ENCODE measurements around the gene C9orf43.
"Not testable (repeated sequence)": the region's sequence is repeated elsewhere in the genome, so short reads cannot be mapped to it uniquely, and the experiment has no call there.

DNA sequence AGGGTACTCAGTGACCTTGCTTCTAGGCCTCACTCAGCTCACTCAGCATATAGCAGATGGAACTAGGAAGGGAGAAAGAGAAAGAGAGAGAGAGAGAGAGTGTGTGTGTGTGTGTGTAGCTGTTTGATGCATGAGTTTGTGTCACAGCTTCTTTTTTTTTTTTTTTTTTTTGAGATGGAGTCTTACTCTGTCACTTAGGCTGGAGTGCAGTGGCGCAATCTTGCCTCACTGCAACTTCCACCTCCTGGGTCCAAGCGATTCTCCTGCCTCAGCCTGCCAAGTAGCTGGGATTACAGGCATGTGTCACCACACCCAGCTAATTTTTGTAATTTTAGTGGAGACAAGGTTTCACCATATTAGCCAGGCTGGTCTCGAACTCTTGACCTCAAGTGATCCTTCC lies 44.9 kb upstream of the C9orf43 start:
- TF ChIP-seq, protein P1, sequence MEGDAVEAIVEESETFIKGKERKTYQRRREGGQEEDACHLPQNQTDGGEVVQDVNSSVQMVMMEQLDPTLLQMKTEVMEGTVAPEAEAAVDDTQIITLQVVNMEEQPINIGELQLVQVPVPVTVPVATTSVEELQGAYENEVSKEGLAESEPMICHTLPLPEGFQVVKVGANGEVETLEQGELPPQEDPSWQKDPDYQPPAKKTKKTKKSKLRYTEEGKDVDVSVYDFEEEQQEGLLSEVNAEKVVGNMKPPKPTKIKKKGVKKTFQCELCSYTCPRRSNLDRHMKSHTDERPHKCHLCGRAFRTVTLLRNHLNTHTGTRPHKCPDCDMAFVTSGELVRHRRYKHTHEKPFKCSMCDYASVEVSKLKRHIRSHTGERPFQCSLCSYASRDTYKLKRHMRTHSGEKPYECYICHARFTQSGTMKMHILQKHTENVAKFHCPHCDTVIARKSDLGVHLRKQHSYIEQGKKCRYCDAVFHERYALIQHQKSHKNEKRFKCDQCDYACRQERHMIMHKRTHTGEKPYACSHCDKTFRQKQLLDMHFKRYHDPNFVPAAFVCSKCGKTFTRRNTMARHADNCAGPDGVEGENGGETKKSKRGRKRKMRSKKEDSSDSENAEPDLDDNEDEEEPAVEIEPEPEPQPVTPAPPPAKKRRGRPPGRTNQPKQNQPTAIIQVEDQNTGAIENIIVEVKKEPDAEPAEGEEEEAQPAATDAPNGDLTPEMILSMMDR (IDR thresholded peaks at IDR 0.05 in 2 of 3, conservative IDR thresholded peaks at IDR 0.05 in 1 of 3; ENCODE audit: control insufficient read depth in 2 of 3, extremely low read depth in 1 of 3, insufficient read depth in 1 of 3, low read depth in 3 of 3, low read length in 3 of 3) = not testable (repeated sequence)
- TF ChIP-seq EZH2 (IDR thresholded peaks at IDR 0.05; ENCODE audit: borderline replicate concordance, control insufficient read depth, low read depth, low read length); BRCA1 (IDR thresholded peaks at IDR 0.05; ENCODE audit: low read depth, low read length); TAF1 (IDR thresholded peaks at IDR 0.05; ENCODE audit: borderline replicate concordance, low read depth, low read length); CHD2 (IDR thresholded peaks at IDR 0.05; ENCODE audit: borderline replicate concordance, low read depth, low read length); POLR2AphosphoS2 (IDR thresholded peaks at IDR 0.05; ENCODE audit: low read depth, low read length); RBBP5 (conservative IDR thresholded peaks at IDR 0.05); EP300 (IDR thresholded peaks at IDR 0.05; ENCODE audit: borderline replicate concordance in 1 of 2, control insufficient read depth in 1 of 2, low read depth in 2 of 2, low read length in 2 of 2); NRF1 (conservative IDR thresholded peaks at IDR 0.05; ENCODE audit: low read depth, low read length); BACH1 (IDR thresholded peaks at IDR 0.05; ENCODE audit: borderline replicate concordance); RCOR1 (conservative IDR thresholded peaks at IDR 0.05; ENCODE audit: low read depth, low read length); POLR2A (IDR thresholded peaks at IDR 0.05; ENCODE audit: low read depth, low read length): not testable (repeated sequence)
- TF ChIP-seq, protein P2, sequence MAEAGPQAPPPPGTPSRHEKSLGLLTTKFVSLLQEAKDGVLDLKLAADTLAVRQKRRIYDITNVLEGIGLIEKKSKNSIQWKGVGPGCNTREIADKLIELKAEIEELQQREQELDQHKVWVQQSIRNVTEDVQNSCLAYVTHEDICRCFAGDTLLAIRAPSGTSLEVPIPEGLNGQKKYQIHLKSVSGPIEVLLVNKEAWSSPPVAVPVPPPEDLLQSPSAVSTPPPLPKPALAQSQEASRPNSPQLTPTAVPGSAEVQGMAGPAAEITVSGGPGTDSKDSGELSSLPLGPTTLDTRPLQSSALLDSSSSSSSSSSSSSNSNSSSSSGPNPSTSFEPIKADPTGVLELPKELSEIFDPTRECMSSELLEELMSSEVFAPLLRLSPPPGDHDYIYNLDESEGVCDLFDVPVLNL (IDR thresholded peaks at IDR 0.05; ENCODE audit: low read depth, low read length) = not testable (repeated sequence)
- TF ChIP-seq, protein P3, sequence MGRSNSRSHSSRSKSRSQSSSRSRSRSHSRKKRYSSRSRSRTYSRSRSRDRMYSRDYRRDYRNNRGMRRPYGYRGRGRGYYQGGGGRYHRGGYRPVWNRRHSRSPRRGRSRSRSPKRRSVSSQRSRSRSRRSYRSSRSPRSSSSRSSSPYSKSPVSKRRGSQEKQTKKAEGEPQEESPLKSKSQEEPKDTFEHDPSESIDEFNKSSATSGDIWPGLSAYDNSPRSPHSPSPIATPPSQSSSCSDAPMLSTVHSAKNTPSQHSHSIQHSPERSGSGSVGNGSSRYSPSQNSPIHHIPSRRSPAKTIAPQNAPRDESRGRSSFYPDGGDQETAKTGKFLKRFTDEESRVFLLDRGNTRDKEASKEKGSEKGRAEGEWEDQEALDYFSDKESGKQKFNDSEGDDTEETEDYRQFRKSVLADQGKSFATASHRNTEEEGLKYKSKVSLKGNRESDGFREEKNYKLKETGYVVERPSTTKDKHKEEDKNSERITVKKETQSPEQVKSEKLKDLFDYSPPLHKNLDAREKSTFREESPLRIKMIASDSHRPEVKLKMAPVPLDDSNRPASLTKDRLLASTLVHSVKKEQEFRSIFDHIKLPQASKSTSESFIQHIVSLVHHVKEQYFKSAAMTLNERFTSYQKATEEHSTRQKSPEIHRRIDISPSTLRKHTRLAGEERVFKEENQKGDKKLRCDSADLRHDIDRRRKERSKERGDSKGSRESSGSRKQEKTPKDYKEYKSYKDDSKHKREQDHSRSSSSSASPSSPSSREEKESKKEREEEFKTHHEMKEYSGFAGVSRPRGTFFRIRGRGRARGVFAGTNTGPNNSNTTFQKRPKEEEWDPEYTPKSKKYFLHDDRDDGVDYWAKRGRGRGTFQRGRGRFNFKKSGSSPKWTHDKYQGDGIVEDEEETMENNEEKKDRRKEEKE (IDR thresholded peaks at IDR 0.05) = not testable (repeated sequence)
